GM19395 (cell line): ENCODE measurements around the gene OPA3.
"Not testable (repeated sequence)": the region's sequence is repeated elsewhere in the genome, so short reads cannot be mapped to it uniquely, and the experiment has no call there.

Experiments used
- ATAC-seq: cut with Tn5 transposase; IDR thresholded peaks from one replicate; pipeline ENCODE4 v1.9.1; 2021; ENCODE audit warnings: mild to moderate bottlenecking, moderate library complexity; ENCODE audit not compliant: unreplicated experiment

OPA3 gene

GRCh38 chr19:45523642-45524256 is 60.9 kb downstream of the OPA3 start:
- ATAC-seq, result peak; percentile 87

DNA sequence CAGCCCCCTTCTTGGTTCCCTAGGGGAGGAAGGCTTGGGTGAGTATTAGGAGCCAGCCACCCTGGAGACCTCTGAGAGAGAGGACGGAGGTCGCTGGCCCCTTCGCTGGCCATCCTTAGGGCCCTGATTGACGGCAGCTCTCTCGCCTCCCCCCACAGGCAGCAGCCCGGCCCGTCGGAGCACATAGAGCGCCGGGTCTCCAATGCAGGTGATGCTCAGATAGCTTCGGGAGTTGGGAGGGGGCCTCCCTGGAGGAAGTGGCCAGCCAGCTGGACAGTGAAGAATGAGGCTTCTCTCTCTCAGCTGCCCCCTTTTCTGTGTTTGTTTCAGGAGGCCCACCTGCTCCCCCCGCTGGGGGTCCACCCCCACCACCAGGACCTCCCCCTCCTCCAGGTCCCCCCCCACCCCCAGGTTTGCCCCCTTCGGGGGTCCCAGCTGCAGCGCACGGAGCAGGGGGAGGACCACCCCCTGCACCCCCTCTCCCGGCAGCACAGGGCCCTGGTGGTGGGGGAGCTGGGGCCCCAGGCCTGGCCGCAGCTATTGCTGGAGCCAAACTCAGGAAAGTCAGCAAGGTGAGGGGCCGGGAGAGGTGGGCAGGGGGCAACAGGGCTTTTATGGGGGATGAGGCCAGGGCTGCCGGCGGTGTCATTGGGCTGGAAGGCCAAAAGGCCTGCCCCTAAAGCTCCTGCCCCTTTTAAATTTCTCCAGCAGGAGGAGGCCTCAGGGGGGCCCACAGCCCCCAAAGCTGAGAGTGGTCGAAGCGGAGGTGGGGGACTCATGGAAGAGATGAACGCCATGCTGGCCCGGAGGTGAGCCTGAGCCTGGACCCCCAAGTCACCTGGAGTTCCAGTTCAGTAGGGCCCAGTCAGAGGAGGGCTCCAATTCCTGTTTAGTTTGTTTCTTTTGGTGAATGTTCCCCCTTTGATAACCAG is 62.3 kb downstream of the OPA3 start:
- ATAC-seq, result no peak

GRCh38 chr19:45518469-45518826 is 66.2 kb downstream of the OPA3 start:
- no peak for ATAC-seq

DNA sequence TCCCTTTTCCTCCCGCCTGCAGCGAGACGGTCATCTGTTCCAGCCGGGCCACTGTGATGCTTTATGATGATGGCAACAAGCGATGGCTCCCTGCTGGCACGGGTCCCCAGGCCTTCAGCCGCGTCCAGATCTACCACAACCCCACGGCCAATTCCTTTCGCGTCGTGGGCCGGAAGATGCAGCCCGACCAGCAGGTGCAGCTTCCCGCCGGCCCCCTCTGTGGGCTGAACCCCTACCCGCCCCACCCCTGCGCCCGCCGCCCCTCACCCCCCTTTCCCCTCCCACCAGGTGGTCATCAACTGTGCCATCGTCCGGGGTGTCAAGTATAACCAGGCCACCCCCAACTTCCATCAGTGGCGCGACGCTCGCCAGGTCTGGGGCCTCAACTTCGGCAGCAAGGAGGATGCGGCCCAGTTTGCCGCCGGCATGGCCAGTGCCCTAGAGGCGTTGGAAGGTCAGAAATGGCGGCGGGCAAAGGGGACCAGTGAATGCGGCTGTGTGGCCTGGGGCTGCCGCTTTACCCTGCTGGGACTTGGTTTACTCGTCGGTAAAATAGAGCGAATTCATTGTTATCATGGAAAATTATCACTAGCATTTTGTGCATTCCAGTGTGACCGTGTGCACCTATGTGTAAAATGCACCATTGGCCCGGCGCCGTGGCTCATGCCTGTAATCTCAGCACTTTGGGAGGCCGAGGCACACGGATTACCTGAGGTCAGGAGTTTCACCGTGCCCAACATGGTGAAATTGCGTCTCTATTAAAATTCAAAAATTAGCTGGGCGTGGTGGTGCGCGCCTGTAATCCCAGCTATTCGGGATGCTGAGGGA is 66.7 kb downstream of the OPA3 start:
- ATAC-seq, result no peak

GRCh38 chr19:45517238-45517637 is 67.4 kb downstream of the OPA3 start:
- ATAC-seq, result no peak

- no peak for ATAC-seq
These were observed 68.7 kb downstream of the OPA3 start for GRCh38 chr19:45515807-45516401.

- no peak for ATAC-seq
These were observed 69.4 kb downstream of the OPA3 start for GRCh38 chr19:45515081-45515624.

DNA sequence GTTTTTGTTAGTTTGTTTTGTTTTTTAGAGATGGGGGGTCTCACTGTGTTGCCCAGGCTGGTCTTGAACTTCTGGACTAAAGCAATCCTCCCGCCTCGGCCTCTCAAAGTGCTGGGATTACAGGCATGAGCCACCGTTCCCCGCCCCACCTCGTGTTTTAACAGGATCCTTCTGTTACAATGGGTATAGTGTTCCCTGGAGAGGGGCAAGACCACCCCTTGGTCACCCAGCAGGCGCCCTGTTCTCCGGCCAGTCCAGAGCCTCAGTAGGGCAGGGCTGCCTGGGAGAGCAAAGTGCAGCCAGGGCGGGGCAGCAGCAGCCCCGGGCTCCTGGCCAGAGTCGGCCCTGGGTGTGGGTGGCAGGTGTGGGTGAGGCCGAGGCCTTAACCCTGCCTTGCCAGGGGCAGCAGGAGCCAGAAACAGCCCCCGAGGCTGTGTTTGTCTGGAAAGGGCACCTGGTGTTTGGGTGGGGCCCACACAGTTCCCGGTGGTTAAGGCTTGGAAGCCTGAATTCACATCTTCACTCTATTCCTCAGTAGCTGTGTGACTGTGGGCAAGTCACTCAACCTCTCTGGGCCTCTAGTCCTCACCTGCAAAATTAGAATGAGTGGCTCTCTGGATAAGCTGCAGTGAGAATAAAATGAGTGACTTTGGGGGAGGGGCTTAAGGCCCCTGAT is 70.1 kb downstream of the OPA3 start:
- no peak for ATAC-seq

- ATAC-seq, result no peak
These were observed 71.6 kb downstream of the OPA3 start for GRCh38 chr19:45512881-45513483.

- no peak for ATAC-seq
These were observed 73.5 kb downstream of the OPA3 start for GRCh38 chr19:45511074-45511473.

DNA sequence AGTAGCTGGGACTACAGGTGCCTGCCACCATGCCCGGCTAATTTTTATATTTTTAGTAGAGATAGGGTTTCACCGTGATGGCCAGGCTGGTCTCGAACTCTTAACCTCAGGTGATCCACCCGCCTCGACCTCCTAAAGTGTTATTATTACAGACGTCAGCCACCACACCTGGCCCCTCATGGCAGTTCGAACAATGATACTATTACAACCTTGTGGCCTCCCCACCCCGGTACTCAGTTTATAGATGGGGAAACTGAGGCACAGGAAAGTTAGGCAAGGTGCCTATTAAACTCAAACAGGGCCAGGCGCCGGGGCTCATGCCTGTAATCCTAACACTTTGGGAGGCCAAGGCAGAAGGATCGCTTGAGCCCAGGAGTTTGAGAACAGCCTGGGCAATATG is 74.2 kb downstream of the OPA3 start:
- ATAC-seq, result not testable (repeated sequence)

DNA sequence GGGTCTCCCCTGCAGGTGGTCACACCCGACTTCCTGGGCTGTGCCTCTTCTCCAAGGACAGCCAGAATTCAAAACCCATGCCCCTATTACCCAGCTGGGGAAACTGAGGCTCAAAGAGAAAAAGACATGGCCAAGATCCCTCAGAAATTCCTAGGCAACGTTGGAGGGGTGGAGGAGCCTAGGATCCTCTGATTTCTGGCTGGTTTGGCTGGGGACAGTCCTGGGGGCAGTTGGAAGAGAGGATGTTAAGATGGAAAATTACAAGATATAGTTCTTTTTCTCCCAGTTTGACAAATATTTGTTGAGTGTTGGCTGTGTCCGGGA is 74.9 kb downstream of the OPA3 start:
- no peak for ATAC-seq

DNA sequence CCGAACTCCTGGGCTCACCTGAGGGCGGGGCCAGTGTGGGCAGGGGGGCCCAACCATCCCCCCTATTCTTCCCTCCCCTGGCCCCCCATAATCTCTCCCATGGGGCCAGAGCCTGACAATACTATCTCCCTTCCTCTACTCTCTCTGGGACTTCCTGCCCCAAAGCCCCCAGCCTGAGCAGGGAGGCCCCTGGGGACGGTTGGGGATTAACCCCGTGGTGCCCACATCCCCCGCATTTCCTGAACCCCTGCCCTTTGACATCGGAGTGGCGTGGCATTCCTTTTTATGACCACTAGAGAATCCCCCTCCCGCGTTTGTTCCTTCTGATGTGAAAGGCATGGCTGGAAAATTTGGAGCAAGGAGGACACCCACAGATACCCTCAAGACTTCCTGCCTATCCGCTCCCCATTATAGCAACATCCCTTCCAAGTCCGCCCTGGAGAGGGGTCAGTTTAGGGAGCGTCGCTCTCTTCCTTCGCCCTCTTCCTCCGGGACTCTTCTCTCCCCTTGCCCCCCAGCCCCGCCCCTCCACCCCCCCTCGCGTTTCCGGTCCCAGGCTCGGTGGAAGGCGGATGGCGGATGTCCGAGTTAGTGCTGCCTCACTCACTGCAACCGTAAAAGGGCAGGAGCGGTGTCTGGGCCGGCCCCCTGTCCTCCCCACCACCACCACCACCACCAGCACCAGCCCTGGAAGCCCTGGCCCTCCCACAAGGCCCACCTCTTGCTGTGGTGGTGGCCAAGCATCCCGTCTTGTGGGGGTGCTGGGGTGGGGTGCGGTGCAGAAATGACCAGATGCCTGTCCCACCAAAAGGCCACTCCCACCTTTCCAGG is 75.5 kb downstream of the OPA3 start:
- no peak for ATAC-seq

- no peak for ATAC-seq
These were observed 76.2 kb downstream of the OPA3 start for GRCh38 chr19:45508417-45508860.

DNA sequence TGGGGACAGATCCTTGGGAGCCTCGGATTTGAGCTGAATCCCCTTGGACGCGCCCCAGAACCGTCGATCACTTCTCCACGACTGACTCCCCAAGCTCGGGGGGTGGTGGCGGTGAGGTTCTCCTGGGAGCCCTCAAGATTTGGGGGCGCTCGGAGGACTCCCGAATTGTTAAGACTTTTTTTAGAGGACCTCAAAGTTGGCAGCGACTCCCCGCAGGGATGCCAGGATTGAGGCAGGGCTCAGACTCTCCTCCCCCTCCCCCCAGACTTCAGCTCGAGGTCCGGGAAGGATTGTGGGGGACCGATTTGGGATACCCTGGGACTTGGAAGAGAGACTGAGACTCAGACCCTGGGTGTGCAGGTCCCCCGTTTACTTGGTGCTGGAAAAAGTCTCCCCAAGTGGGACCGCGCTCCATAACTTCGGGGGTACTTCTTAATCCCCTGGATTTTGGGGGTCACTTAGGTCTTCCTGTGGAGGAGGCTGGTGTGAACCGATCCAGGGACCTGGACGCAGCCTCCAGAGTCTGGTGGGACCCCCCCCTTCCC is 76.7 kb downstream of the OPA3 start:
- ATAC-seq, result no peak

DNA sequence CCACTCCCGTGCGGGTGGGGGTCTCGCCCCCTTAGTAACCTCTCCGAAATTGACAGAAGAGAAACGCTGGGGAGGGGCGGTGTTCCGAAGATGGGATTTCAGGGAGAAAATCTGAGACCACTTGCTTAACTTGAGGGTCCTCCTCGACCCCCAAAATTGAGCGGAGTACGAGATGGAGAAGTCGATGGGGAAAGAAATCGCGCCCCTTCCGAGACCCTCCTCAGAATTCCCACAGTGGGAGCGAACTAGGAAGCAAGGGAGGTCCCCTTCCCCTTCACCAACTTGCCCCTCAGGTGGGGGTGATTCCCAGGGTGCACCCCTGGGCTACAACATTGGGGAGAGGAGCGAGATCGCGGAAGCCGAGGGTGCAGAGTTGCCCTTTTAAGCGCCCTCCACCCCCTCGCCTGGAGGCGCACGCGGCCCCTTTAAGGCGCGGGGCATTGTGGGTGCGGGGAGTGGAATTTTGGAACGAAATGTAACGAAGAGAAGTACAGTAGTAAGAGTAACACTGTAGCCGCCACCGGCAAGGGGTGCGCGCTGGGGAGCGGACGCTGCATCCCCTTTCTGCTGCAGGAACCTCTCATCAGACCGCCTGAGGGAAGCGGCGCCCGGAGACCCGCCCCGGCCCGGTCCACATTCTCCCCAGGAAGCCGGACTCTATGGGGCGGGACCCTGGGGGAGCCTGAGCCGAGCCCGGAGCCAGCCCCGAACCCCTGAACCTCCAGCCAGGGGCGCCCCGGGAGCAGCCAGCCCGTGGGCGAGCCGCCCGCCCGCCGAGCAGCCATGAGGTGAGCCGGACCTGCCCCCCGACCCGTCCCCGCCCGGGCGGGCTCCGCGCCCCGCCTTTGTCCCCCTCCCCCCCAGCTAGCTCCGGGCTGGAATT is 77.4 kb downstream of the OPA3 start, which contains the start of gene VASP:
TSS of gene VASP (plus strand) at position 491 of the 883 bp plus-strand sequence. CDS start at position 784, 293 bp downstream.
- peak; percentile 57 for ATAC-seq

DNA sequence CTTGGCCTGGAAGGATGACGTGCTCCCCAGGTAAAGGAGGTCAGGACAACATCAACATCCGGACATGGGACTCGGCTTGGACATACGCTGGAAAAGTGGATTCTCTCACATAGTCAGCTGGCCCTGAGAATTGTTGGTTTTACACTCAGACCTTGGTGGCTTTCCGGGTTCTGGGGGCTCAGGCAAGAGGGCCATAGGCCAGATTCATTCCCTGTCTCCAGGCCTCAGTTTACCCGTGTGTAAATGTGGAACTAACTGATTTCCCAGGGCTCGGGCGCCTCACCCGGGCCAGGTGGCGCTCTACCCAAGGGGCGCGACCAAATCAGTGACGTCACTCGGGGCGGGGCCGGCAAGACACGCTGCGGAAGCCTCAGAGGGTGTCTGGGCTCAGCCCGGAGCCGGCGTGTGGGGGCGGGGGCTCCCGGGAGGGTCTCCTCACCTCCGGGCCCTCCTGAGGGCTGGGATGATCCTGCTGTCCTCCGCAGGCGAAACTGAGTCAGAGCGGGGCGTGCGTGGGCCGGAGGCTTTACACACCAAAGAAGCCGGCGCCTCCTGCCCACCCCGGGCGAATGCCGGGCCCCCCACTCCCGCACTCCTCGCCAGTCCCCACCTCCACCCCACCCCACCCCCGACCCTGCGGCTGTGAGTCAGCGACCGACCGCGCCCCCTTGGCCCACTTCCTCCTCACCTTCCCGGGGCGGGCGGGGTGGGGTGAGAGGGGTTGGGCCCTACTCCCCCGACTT is 78.2 kb downstream of the OPA3 start:
- ATAC-seq, result peak; percentile 53
